Neutrophil (primary cell): ENCODE results near the gene CBLC.

Source experiments
- H3K27ac ChIP-seq: fragments of 200-600 bp; sonication (generic); 2 replicates; pipeline ENCODE4 v1.5.1; 2016; ENCODE audit warnings: mild to moderate bottlenecking, moderate library complexity
- H3K27me3 ChIP-seq: fragments of 200-600 bp; sonication (generic); 2 replicates; pipeline ENCODE4 v1.6.0; 2016; ENCODE audit warnings: mild to moderate bottlenecking
- H3K36me3 ChIP-seq: fragments of 200-600 bp; sonication (generic); 2 replicates; pipeline ENCODE4 v1.5.1; 2017
- H3K4me1 ChIP-seq, 2 experiments: fragments of 200-600 bp in 1 of 2; sonication (generic) in 1 of 2; 1 replicate in 1 of 2; 2 replicates in 1 of 2; pipeline versions ENCODE4 v1.5.1 to v1.6.1; 2013 to 2016; ENCODE audit warnings: low read depth in 1 of 2, low read length in 1 of 2, mild to moderate bottlenecking in 1 of 2, moderate library complexity in 1 of 2; ENCODE audit not compliant: control insufficient read depth in 1 of 2, insufficient read depth in 1 of 2
- H3K4me3 ChIP-seq, 2 experiments: fragments of 200-600 bp in 1 of 2; sonication (generic) in 1 of 2; 1 replicate in 1 of 2; 2 replicates in 1 of 2; pipeline ENCODE4 v1.5.1; 2013 to 2016; ENCODE audit warnings: low read depth in 1 of 2, low read length in 1 of 2, mild to moderate bottlenecking in 1 of 2, moderate library complexity in 1 of 2
- H3K9me3 ChIP-seq: fragments of 200-600 bp; sonication (generic); 2 replicates; pipeline ENCODE4 v1.5.1; 2016
- CTCF ChIP-seq: fragments of 200-600 bp; sonication (generic); IDR thresholded peaks from 2 replicates; pipeline ENCODE4 v1.5.1; 2016; ENCODE audit warnings: antibody characterized with exemption

The CBLC gene

DNA sequence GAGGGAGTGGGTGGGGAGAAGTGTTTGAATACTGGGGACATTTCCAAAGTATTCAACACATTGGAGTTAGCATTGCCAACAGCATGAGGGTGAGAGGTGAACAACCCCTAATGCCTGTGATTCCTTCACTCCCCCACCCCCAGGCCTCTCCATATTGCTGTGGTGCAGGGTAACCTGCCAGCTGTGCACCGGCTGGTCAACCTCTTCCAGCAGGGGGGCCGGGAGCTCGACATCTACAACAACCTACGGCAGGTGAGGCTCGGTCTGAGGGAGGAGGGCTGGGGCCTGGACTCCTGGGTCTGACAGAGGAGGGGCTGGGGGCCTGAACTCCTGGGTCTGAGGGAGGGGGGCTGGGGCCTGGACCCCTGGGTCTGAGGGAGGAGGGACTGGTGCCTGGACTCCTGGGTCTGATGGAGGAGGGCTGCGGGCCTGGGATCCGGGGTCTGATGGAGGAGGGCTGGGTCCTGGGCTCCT lies 21.6 kb upstream of the CBLC start:
- H3K27ac ChIP-seq = peak overlapping the region; percentile 100
- no peaks in the 10 kb centered on the region for H3K27me3 ChIP-seq
- TF ChIP-seq CTCF = no peak
- H3K4me3 ChIP-seq = peak overlapping the region; percentile 85 to 97
- H3K36me3 ChIP-seq = peaks cover 83% of the 10 kb centered on the region
- H3K4me1 ChIP-seq = peaks cover 54 to 65% of the 10 kb centered on the region in 2 experiments
- no peaks in the 10 kb centered on the region for H3K9me3 ChIP-seq

- H3K36me3 ChIP-seq = peaks cover 77% of the 10 kb centered on the region
- no peaks in the 10 kb centered on the region for H3K27me3 ChIP-seq
- no peak overlapping the region for H3K4me3 ChIP-seq
- no peak for TF ChIP-seq CTCF
- no peaks in the 10 kb centered on the region for H3K9me3 ChIP-seq
- H3K27ac ChIP-seq = peak overlapping the region; percentile 100
- peaks cover 43 to 57% of the 10 kb centered on the region in 2 experiments for H3K4me1 ChIP-seq
Observed at GRCh38 chr19:44757057-44757734, 20.5 kb upstream of the CBLC start.

DNA sequence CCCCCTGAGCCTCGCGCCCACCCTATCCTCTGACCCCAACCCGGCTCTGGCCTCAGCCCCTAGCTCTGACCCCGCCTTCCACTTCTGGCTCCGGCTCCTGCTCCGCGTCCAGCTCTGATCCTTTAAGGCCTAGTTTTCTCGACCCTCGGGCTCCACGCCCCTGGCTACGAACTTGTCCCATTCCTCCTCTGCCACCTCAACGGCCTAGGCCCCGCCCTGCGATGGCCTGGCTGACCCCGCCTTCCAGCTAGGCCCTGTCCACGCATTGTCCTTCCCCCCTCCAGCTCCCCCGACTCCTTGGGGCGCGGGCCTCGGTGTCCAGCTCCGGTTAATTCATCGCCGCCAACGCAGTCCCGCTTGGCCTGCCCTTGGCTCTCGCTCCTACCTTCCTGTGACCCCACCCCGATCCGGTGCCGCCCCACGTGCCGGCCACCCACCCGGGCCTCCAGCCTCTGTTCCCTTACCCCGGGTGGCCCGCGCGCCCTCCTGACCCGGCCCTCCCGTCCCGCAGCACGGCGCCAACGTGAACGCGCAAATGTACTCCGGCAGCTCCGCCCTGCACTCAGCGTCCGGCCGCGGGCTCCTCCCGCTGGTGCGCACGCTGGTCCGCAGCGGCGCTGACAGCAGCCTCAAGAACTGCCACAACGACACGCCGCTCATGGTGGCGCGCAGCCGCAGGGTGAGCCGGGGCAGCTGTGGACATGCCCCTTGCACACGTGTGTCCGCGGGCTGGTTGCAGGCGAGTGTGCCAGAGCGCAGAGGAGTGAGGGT lies 19.8 kb upstream of the CBLC start:
- Histone ChIP-seq H3K4me3 (no peak overlapping the region), H3K9me3 (no peaks in the 10 kb centered on the region), H3K27me3 (no peaks in the 10 kb centered on the region), H3K27ac (peak overlapping the region; percentile 58), H3K4me1 (peaks cover 38 to 56% of the 10 kb centered on the region in 2 experiments), H3K36me3 (peaks cover 70% of the 10 kb centered on the region)
- no peak for TF ChIP-seq CTCF

DNA sequence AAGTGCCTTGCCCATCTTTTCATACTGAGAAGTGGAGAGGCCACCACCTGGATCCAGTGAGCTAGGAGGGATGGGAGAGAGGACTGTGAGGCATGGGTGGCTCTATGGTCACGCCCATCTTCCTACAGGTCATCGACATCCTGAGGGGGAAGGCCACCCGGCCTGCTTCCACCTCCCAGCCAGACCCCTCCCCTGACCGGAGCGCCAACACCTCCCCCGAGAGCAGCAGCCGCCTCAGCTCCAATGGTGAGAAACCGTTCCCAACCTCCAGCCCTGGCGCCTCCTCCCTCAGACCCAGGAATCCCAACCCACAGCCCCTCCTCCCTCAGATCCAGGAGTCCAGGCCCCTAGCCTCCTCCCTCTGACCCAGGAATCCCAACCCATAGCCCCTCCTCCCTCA lies 19.1 kb upstream of the CBLC start:
- no peaks in the 10 kb centered on the region for H3K9me3 ChIP-seq
- TF ChIP-seq CTCF = no peak
- H3K4me3 ChIP-seq = no peak overlapping the region
- H3K27me3 ChIP-seq = no peaks in the 10 kb centered on the region
- peaks cover 39 to 59% of the 10 kb centered on the region in 2 experiments for H3K4me1 ChIP-seq
- peaks cover 67% of the 10 kb centered on the region for H3K36me3 ChIP-seq
- H3K27ac ChIP-seq = peak overlapping the region; percentile 58

DNA sequence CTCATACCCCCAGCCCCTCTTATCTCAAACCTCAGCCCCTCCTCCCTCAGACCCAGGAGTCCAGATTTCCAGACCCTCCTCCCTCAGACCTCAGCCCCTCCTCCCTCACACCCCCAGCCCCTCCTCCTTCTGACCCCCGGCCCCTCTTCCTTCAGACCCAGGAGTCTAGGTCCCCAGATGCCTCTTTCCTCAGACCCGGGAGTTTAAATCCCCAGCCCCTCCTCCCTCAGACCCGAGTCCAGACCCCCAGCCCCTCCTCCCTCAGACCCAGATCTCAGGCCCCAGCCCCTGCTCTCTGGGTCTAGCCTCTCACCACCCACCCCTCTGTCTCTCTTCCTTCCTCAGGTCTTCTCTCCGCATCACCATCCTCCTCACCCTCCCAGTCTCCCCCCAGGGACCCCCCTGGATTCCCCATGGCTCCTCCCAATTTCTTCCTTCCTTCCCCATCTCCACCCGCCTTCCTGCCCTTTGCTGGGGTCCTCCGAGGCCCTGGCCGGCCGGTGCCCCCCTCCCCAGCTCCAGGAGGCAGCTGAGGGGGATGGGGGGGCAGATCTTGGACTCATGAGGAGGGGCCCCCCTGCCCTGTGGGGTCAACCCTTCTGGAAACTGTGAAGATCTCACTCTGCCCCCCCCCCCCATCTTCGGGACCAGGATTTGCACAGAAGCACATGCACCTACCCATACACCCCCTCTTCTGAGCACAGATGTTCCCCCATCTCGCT lies 18.4 kb upstream of the CBLC start:
- Histone ChIP-seq H3K36me3 (peaks cover 67% of the 10 kb centered on the region), H3K9me3 (no peaks in the 10 kb centered on the region), H3K27me3 (no peaks in the 10 kb centered on the region), H3K4me1 (peaks cover 45 to 61% of the 10 kb centered on the region in 2 experiments), H3K27ac (peak overlapping the region; percentile 58), H3K4me3 (no peak overlapping the region)
- TF ChIP-seq CTCF = no peak
